Gastrocnemius medialis (tissue), 4 donors: ENCODE data around the gene IGSF9B. TPM values are rescaled to one million over a fixed set of nuclear protein-coding genes. Genes with fewer than 3 reads are reported as not detected.

ENCODE experiments used
- ATAC-seq, 2 donors: fragments of 150-250 bp; one replicate each; pipeline ENCODE4 v1.9.1; 2016
- DNase-seq, 2 donors: peaks; one replicate each; pipeline ENCODE4 v3.0.0-alpha.2; 2019
- H3K27ac ChIP-seq, 4 donors: fragments of 200-600 bp; sonication (generic); 1 replicate in 1 of 4; 2 replicates in 3 of 4; pipeline ENCODE4 v1.5.1; 2016 to 2018; ENCODE audit warnings: mild to moderate bottlenecking in 2 of 4, moderate library complexity in 1 of 4
- H3K27me3 ChIP-seq, 3 donors: fragments of 200-600 bp; sonication (generic) in 2 of 3; 1 replicate in 1 of 3; 2 replicates in 2 of 3; pipeline versions ENCODE4 v1.5.1 to v1.6.0; 2016 to 2019; ENCODE audit warnings: mild to moderate bottlenecking in 1 of 3, moderate library complexity in 1 of 3
- H3K36me3 ChIP-seq, 2 donors: fragments of 200-600 bp; sonication (generic) in 1 of 2; one replicate each; pipeline ENCODE4 v1.5.1; 2017 to 2018
- H3K4me1 ChIP-seq, 2 donors: fragments of 200-600 bp; sonication (generic) in 1 of 2; one replicate each; pipeline ENCODE4 v1.5.1; 2016 to 2017; ENCODE audit warnings: mild to moderate bottlenecking in 2 of 2
- H3K4me3 ChIP-seq, 4 donors: fragments of 200-600 bp; sonication (generic) in 3 of 4; 1 replicate in 1 of 4; 2 replicates in 3 of 4; pipeline ENCODE4 v1.5.1; 2016 to 2019; ENCODE audit warnings: mild to moderate bottlenecking in 2 of 4
- H3K9me3 ChIP-seq, 3 donors: fragments of 200-600 bp; sonication (generic) in 2 of 3; 1 replicate in 1 of 3; 2 replicates in 2 of 3; pipeline ENCODE4 v1.5.1; 2016 to 2019
- POLR2A ChIP-seq, 2 donors: fragments of 450-650 bp; IDR thresholded peaks; one replicate each; pipeline ENCODE4 v1.6.1; 2017; ENCODE audit warnings: antibody characterized with exemption in 2 of 2, mild to moderate bottlenecking in 2 of 2, moderate library complexity in 2 of 2
- in situ Hi-C, 4 donors: fragments of 200-750 bp; cut with MboI; loops; one replicate each; pipeline versions ENCODE4 v1.15.0 to v1.8.0; 2017; ENCODE audit warnings: low sequenced_read_pairs in 4 of 4
- intact Hi-C: fragments of 100-400 bp; cut with DNase I; formaldehyde crosslinking; loops from one replicate; pipeline ENCODE4 v1.15.1; 2023; ENCODE audit warnings: low total_unique reads
- total RNA-seq, 4 donors: library from RNA; depleted of rRNA; stranded (reverse); fragments of >200 nt; gene quantifications; one replicate each; pipeline versions ENCODE4 v1.1.0 to v1.2.3, GENCODE V29; 2016
- TF ChIP-seq, protein P1 (sequence below), 5 experiments: fragments of 450-650 bp in 3 of 5; fragments of 200-600 bp in 2 of 5; sonication (generic) in 2 of 5; IDR thresholded peaks in 4 of 5; conservative IDR thresholded peaks in 1 of 5; 1 replicate in 4 of 5; 2 replicates in 1 of 5; pipeline ENCODE4 v1.5.1; 2016 to 2019; ENCODE audit warnings: antibody characterized with exemption in 5 of 5, mild to moderate bottlenecking in 3 of 5, moderate library complexity in 3 of 5

The IGSF9B gene
- total RNA-seq, 4 donors from 2014 or later, result 0.07 to 2.5 (median 1.4) TPM

DNA sequence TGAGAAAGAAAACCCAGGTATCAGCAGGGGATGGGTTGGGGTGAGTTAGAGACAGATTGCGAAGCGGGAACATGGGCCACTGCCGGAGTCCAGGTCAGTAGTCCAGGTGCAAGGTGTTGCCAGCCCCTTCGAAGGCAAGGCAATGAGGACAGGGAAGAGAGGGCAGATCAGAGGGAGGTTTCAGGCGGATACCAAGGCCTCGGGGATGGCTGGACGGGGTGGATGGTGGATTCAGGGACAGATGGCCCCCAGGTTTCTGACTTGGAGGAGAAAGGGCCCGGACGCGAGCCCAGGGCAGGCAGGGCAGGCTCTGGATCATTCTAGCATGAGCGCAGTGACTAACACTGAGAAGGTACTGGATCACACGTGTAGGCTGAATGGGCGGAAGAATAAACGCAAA lies 25.4 kb upstream of the IGSF9B start:
- TF ChIP-seq POLR2A (IDR thresholded peaks at IDR 0.05), result no peak
- TF ChIP-seq, protein P1, sequence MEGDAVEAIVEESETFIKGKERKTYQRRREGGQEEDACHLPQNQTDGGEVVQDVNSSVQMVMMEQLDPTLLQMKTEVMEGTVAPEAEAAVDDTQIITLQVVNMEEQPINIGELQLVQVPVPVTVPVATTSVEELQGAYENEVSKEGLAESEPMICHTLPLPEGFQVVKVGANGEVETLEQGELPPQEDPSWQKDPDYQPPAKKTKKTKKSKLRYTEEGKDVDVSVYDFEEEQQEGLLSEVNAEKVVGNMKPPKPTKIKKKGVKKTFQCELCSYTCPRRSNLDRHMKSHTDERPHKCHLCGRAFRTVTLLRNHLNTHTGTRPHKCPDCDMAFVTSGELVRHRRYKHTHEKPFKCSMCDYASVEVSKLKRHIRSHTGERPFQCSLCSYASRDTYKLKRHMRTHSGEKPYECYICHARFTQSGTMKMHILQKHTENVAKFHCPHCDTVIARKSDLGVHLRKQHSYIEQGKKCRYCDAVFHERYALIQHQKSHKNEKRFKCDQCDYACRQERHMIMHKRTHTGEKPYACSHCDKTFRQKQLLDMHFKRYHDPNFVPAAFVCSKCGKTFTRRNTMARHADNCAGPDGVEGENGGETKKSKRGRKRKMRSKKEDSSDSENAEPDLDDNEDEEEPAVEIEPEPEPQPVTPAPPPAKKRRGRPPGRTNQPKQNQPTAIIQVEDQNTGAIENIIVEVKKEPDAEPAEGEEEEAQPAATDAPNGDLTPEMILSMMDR (IDR thresholded peaks at IDR 0.05 in 4 of 5, conservative IDR thresholded peaks at IDR 0.05 in 1 of 5), result no peak
- ATAC-seq (no peak), DNase-seq (no peak)
- Histone ChIP-seq H3K27me3 (no peaks in the 10 kb centered on the region), H3K4me1 (peaks cover 0 to 5% of the 10 kb centered on the region in 2 donors), H3K36me3 (no peaks in the 10 kb centered on the region), H3K27ac (no peak overlapping the region), H3K4me3 (no peak overlapping the region), H3K9me3 (no peaks in the 10 kb centered on the region)
- intact Hi-C loops, result no loop called here
- in situ Hi-C loops, result no loop called here

DNA sequence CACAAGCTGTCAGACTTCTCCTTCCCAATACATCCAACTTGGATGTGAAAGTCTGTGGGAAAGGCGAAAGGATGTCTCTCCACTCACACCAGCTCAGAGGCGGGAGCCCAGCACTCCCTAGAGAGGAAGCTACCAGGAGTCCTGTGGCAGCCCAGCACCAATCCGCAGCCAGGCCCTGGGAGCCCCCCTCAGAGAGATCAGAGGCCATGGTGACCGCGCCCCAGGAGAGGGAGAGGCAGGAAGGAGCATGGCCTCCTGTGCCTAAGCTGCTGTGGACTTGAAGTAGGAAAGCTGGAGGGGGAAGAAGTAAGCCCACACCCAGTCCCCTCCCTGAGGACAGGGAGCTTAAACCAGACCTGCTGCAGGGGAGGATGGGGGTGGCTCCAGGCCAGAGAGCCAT lies 24.4 kb upstream of the IGSF9B start:
- intact Hi-C loops (no loop called here), in situ Hi-C loops (no loop called here)
- no peak overlapping the region for H3K27ac ChIP-seq
- no peaks in the 10 kb centered on the region for H3K36me3 ChIP-seq
- DNase-seq, result no peak
- H3K9me3 ChIP-seq, result no peaks in the 10 kb centered on the region
- H3K4me1 ChIP-seq, result peaks cover 0 to 5% of the 10 kb centered on the region in 2 donors
- TF ChIP-seq POLR2A (IDR thresholded peaks at IDR 0.05), result no peak
- TF ChIP-seq, protein P1 (IDR thresholded peaks at IDR 0.05 in 4 of 5, conservative IDR thresholded peaks at IDR 0.05 in 1 of 5), result no peak
- no peak for ATAC-seq
- no peaks in the 10 kb centered on the region for H3K27me3 ChIP-seq
- no peak overlapping the region for H3K4me3 ChIP-seq

GRCh38 chr11:133980665-133981064 lies 23.9 kb upstream of the IGSF9B start:
- no peaks in the 10 kb centered on the region for H3K27me3 ChIP-seq
- in situ Hi-C loops, result no loop called here
- no peaks in the 10 kb centered on the region for H3K9me3 ChIP-seq
- H3K27ac ChIP-seq, result no peak overlapping the region
- intact Hi-C loops, result no loop called here
- DNase-seq (no peak), ATAC-seq (no peak)
- H3K4me1 ChIP-seq, result peaks cover 0 to 5% of the 10 kb centered on the region in 2 donors
- no peaks in the 10 kb centered on the region for H3K36me3 ChIP-seq
- H3K4me3 ChIP-seq, result no peak overlapping the region
- no peak for TF ChIP-seq POLR2A (IDR thresholded peaks at IDR 0.05)
- TF ChIP-seq, protein P1 (IDR thresholded peaks at IDR 0.05 in 4 of 5, conservative IDR thresholded peaks at IDR 0.05 in 1 of 5), result no peak

GRCh38 chr11:133978794-133979193 lies 22.0 kb upstream of the IGSF9B start:
- TF ChIP-seq, protein P1 (IDR thresholded peaks at IDR 0.05 in 4 of 5, conservative IDR thresholded peaks at IDR 0.05 in 1 of 5), result no peak
- TF ChIP-seq POLR2A (IDR thresholded peaks at IDR 0.05), result no peak
- Histone ChIP-seq H3K4me3 (no peak overlapping the region), H3K4me1 (peaks cover 0 to 5% of the 10 kb centered on the region in 2 donors), H3K36me3 (no peaks in the 10 kb centered on the region), H3K9me3 (no peaks in the 10 kb centered on the region), H3K27ac (no peak overlapping the region), H3K27me3 (no peaks in the 10 kb centered on the region)
- ATAC-seq (no peak), DNase-seq (no peak)
- in situ Hi-C loops (no loop called here), intact Hi-C loops (no loop called here)

GRCh38 chr11:133977067-133977677 lies 20.4 kb upstream of the IGSF9B start:
- Histone ChIP-seq H3K9me3 (no peaks in the 10 kb centered on the region), H3K27me3 (no peaks in the 10 kb centered on the region), H3K36me3 (no peaks in the 10 kb centered on the region), H3K4me3 (no peak overlapping the region), H3K27ac (no peak overlapping the region), H3K4me1 (peaks cover 0 to 5% of the 10 kb centered on the region in 2 donors)
- ATAC-seq (no peak), DNase-seq (no peak)
- in situ Hi-C loops (no loop called here), intact Hi-C loops (no loop called here)
- TF ChIP-seq, protein P1 (IDR thresholded peaks at IDR 0.05 in 4 of 5, conservative IDR thresholded peaks at IDR 0.05 in 1 of 5), result no peak
- no peak for TF ChIP-seq POLR2A (IDR thresholded peaks at IDR 0.05)
